Mesenteric fat pad (tissue), 1 donor: ENCODE results near the gene POU3F3. TPM values are rescaled to one million over a fixed set of nuclear protein-coding genes. Genes with fewer than 3 reads are reported as not detected.

ENCODE experiments used
- DNase-seq: peaks from one replicate; pipeline ENCODE4 v3.0.0-alpha.2; 2020; ENCODE audit warnings: low spot score
- total RNA-seq: library from RNA; stranded (reverse); fragmentation: NEBNext Ultra II Directional; extraction: Animal tissue kit (Norgen Biotek cat#: 25700); gene quantifications from one replicate; pipeline ENCODE4 v1.2.1, GENCODE V29; 2021
- donor health status: DM: yes; HTN: yes; CAD: no.

POU3F3 gene
- total RNA-seq, 1 donor from 2014 or later: not detected

DNA sequence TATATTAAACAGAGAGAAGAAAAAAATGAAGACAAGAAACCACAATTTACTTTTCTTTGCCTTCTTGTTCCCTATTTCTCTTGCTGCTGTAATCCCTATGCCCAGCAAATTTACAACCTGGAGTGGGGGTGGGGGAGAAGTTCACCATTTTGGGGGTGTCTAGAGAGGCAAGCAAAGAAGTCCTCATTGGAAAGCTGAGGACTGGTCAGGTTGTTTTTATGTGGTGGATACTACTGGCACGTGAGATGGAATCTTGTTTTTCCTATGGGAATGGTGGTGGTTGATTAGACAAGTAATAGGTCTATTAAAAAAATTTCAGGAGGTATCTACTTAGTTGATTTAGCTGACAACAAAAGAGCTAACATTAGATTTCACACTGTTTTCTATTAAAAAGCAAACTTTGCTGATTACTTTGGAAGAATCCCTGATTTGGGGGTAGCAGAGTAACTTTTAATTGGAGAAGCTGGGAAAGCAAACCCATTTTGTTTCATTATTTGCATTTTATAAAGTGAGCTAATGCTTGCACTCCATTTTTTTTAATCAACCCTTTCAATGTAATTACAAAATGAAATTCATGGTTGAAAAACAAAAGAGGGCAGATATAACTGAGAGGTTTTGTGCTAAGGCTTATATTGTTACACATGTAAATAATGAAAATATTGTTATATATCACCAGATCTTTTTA is 6.0 kb downstream of the POU3F3 start:
- DNase-seq: no peak

DNA sequence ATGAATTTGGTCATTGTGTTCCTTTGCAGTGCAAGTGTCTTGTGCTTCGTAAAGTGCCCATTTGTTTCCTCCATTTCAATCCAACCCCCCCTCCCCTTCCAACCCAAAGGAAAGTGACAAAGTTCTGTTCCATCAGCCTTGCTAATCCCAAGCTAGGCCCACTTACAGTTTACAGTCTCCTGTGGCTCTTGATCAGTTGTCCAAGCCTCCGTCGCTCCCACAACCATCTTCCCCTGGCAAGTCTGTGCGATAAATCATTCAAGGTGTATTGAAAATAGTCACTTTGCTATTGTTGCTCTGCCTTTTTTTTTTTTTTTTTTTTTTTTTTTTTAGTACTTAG is 6.5 kb downstream of the POU3F3 start:
- DNase-seq: no peak

DNA sequence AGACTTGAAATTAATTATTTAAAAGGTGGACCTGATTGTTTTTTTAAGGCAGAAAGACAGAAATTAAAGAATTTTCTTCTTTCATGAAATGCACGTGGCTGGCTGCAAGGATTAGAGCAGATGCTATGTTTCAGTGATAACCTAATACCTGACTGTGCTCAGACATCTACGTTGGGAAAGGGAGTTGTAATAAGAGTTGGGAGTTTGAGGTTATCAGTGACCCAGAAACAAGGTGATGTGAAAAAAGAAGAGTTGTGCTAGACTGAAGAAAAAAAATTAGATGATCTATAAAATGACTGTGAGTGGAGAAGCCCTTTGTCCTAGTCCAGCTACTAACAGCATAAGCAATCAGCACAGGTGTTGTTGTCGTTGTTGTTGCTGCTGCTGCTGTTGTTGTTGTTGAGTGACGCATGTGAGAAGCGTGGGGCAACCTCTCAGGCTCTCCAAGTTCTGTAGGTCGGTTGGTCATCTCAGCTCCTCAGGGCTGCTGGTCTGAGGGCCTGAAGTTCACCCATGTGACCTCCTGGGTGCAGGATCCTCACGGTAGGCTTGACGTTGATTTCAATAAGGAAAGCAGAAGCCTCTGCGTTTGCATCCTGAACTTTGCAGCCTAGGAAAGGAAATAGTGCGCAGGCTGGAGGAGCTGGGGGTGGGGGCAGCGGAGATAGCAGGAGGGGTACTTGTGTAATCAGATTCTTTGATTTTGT is 7.6 kb downstream of the POU3F3 start:
- DNase-seq: no peak

DNA sequence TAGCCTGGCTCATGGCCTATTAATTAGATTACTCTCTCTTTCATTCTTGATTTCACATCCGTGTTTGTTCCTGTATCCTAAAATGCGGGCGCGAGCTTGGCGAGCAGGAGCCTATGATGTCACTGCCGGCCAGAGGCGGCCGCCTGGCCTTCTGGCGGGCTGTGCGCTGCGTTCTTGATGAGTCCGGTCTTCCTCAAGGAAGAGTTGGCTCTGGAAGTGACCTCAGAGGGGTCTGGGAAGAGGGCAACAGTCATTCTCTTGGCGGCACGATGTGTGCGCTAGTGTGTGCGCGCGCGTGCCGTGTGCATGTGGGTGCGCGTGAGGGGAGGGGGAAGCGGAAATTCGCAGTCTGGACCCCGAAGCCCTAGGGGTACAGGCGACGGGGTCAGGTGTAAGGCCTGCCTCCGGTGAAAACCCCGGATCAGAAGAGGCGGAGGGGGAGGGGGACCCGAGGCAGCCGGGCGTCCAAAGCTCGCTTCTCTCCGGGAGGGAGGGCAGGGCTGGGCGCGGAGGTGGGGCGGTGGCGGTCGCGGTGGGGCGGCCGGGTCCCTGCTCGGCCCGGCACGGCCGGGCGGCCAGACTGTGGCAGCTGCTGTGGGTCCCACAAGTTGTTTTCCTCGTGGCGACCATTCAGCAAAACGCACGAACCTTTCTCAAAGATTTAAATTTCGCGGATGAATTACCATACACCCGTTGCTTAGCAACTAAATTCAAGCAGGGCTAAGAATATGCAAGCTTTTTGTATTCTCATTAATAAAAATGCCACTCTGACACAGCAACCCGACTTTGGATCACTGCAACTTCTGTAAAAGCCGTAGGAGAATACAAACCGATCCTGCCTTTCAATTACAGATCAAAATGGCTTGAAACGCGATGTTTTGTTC is 8.4 kb downstream of the POU3F3 start:
- no peak for DNase-seq

DNA sequence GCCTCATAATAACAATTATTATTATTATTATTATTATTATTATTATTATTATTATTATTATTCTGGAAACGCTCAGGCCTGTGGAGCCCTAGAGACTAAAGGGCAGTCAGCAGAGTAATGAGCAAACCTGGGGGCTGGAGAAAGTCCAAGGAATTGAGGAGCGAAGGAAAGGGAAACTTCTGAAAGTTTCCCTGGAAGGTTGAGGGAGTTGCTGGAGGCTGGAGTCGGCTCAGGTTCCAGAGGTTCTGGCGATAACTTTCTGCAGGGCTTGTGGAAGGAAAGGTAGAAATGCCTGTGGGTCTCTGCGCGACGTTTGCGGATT is 9.2 kb downstream of the POU3F3 start:
- no peak for DNase-seq

DNA sequence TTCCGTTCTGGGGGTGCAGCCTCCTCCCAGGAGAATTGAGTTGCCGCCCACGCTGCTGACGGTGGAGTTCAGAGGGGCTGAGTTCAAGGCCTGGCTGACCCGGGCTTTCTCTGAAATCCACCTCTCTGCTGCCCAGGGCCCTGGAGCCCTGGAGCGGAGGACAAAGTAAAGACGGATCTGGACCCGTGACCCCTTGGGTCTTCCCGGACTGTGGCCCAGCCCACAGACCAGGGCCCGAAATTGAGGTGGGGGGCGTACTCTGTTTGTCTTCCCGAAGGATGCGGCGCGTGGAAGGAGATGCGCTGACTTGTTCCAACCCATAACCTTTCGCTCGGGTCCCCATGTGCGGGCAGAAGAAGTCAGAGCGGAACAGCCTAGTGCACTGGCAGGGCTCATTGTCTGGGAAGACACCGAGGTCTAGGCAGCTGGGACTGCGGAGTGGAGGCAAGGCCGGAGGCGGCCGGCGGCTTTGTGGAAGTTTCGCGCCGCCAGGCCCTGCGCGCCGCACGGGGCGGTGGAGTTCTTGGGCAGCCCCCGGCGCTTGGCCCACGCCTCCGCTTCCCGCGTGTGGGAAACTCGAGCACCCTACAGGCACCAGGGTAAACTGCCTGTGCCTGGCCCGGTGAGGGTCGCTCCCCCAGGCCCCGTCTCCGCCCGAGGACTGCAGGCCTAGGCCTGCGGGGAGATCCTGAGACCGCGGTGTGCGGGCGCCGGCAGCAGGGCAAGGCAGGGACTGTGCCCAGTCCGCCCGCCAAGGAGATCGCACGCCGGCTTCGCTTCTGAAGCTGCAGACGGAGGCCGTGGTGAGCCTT is 9.8 kb downstream of the POU3F3 start:
- no peak for DNase-seq

DNA sequence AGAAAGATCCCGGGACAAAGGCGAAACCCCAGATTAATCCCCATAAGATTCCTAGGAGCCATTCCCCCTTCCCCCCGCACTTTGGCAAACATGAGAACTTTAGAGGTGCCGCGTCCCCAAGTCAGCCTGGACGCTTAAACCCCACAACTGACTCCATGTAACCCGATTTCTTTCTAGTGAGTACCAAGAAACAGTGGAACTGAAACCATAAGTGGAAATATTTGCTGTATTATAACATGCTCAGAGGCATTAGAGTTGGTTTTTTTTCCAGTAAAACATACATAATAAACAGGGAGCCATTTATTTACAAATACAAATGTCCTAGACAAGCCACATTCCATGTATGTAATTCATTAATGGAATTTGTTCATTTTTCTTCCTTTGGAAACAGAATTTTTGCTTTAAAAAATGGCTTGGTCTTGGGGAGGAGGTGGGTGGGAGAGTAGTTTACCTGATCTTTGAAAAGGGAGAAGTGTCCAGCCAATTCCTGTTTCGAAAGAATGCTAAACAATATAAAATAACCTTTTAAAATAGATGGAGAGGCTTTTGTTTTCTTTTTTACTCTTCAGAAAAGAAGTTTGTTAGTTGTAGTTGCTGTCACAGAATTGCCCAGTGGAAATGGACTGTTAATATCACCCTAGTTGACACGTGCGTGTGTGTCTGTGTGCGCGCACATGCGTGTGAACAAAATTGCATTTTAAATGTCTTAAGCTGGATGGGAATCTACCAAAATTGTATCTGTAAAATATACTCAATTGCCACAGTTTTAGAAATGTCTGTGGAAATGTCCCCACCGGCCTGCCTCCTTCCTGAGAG is 10.6 kb downstream of the POU3F3 start:
- DNase-seq: no peak

DNA sequence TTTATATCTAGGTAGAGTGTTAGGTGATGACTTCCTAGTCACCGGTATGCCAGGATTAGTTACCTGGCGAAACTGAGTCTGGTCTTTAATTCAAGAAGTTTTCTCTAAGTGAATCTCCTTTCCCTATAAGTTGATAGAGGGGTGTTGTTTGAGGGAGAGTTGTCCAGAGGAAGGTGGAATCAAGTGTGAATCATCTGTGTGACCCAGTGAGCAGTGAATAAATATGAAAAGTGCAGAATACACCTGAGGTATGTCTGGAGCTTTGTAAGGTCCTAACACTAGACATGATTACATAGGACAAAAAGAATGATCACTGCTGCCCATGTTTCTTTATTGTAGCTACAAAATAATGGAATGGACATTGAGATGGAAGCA is 11.2 kb downstream of the POU3F3 start:
- no peak for DNase-seq

DNA sequence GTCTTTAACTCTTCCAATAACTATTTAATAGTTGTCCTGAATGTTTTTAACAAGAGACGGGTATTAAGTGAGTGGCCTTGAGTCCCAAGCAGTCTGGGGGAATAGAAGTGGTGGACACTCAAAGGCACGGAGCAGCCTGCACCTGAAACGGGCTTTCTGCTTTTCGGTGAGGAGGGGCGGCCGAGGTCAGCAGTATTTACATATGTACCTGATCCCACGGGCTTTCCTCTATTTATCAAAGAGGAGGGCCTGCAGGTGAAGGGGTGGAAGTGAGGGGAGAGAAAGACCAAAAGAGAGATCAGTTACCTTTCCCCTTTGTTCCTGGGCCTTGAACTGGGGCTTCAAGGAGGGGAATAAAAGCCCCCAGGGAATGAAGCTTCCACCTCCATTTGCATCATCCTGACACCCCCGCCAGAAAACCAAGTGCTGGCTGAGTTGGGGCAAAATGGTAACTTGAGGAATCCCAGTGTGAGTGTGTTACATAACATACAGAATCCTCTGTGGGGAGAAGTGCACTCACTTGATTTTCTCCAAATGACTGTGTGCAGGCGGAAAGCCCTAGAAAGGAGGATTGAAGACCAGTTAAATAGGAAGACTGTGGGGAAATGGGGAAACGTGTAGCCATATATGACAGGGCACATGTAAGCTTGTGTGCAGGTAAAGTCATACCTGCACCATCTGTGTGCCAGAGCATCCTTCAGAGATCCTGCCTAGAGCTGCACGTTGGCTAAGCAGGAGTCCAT is 12.4 kb downstream of the POU3F3 start:
- DNase-seq: no peak

DNA sequence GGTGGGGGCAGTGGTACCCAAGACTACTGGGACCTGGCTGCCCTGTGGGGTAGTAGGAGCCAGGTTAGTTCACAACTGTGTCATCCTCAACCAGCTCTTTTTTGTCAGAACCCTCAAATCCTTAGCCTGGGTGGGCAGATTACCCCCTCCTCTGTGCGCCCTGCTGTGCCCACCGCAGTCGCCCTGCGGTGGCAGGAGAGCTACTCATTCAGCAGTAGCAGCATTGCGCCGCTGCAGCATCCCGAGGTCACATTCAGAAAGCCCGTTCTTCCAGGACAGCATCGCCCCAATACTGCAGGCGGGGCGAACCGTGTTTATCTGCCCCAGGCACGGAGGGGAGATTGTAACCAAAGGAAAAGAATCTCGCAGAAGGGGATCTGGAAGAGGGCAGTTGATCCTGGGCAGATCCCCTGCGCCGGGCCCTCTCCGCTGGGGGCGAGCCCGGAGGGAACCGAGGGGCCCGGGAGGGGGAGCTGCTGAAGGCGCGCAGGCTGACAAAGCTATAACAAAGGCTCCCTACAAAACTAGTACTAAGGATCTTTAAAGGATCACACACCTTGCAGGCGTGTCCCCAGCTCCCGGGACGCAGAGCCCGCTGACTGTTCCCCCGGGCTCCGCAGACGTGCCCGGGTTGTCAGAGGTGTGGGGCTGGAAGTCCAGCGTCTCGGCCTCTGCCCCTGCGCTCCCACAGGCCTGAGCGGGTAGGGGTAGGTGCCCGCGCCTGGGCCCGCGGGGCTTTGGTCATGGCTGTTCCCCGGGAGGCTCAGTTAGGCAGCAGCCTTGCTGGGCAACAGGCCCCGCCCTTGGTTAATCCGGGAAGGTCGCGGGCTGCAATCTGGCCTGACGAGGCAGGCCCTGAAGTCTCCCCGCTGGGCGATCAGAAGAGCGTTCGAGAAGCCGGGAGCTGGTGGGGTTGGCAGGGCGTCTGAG is 13.2 kb downstream of the POU3F3 start:
- DNase-seq: no peak

DNA sequence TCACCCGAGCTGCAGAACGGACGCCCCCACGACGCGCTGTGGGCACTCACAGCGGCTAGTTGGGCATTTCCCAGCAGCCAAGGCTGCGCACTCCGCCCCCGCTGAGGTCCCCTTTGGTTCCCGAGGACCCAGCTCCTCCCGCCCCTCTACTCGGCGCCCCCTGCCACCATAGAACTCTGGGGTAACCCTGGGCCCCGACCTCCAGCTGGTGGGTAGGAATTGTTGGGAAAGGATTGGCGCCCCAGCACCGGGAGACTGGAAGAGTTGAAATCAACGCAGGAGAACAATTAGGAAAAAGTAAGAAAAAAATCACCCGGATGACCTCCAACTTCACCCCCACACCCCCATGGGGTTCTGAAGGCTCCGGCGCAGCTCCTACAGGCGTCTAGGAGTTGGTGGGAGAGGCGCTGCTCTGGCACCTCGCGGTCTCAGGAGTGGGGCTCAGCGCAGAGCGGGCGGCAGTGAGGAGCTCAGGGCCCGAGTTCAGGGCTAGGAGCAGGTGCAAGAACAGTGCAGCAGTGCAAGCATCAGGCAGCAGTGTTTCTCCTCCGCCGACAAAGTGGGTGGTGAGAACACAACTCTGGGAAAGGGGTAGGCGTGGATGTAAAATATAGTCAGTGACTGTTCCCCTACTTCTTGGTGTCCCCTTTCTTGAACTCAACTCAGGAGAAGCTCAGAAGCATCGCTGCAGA is 14.0 kb downstream of the POU3F3 start:
- DNase-seq: no peak

DNA sequence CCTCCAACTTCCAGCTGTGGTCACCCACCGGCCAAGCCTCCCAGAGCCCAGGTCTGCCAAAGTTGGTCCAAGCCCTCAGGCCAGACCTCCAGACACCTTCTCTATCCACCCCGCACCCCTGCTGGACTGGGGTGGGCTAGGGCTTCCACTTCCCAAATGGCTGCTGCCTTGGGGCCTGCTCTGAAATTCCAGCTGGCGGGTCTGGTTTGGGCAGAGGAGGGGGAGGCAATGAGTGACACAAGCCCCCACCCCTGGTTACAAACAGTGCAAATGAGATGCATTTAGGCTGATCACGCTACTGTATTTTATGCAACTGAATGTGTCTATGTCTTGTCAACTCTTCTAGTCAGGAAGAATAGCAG is 14.6 kb downstream of the POU3F3 start:
- no peak for DNase-seq

DNA sequence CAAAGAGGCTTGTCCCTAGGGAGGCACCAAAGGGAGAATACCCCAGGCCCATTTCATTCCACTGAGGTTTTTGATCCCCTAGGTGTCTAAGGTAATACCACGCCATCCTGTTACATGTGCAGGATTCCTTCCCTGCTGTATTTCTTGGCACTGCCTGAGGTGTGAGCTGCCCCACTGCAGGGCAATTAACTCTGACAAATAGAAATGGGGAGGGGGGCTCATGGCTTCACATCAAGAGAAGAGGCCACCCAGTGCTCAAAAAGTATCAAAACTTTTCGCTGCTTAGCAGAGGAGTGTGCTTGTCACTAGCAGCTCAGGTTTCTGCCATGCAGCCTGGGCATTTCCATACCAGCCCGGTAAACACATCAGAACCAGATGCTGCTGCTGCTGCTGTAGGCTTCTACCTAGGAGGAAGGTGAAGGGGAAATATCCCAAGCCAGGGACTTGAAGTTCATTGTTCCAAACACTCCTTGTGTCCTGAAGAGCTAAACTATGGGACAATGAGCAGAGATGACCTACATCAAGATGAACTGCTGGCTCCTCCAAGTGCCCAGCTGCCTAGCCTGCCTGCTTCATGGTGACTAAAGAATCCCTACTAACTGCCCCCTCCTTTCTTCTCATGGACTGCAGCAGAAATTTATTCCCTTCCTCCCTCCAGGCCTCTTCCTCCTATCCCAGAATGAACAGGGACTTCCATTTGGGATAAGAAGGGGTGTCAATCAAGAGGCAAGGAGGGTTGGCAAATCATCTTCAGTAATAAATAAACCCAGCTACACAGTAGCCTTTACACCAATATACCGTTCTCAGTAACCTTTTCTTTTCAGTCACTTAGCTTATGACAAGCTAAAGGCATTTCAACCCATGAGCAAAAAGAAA is 16.4 kb downstream of the POU3F3 start:
- DNase-seq: no peak

DNA sequence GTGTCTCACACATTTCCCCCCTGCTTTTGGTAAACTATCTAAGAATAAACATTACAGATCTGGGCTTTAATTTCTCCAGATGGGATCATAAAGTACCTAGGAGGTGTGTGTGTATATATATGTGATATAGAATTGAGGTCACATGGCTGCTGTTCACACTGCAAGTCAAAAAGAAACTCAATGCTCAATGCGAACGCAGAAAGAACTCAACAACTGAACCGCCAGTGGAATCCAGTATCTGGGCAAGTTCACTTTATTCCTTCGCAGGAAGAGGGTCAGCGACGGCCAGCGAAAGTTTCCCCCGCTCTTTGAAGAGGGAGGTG is 17.7 kb downstream of the POU3F3 start:
- DNase-seq: no peak

DNA sequence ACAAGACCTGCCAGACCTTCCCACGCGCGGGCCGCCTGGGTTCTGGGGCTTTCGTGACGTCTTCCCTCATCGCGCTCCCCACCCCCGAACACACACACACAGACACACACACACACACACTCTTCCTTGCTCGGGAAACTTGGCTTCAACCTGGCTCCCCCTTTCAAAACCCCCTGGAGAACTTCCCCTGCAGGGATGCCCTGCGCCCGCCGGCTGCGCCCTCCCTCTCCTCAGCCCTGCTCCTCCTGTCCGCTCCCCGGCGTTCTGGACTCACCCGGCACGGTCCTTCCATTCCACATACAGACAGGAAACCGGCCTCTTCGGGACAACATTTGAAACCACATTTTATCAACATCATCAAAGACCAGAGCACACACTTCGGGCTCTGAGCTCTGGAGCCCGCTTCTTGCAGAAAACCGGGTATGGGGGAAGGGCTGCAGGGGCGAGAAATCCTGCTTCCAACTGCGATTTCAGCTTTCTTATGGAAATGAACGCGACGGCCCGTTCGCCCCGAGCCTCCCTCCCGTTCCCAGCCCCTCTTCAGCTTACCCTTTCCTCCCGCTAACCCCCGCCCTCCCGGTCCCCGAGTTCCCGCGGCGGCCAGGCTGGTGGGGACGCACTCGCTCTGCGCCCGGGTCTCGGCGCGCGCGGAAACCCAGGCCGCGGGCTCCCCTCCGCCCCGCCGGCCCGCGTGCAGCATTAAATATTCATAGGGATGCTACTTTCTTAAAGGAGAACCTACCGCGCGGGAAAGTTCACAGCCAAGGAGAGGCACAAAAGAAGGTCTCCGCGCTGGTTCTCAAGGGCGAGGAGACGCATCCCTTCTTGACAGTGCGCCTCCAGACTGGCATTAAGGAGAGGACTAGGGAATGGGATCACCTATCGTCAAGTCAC is 18.3 kb downstream of the POU3F3 start:
- no peak for DNase-seq

DNA sequence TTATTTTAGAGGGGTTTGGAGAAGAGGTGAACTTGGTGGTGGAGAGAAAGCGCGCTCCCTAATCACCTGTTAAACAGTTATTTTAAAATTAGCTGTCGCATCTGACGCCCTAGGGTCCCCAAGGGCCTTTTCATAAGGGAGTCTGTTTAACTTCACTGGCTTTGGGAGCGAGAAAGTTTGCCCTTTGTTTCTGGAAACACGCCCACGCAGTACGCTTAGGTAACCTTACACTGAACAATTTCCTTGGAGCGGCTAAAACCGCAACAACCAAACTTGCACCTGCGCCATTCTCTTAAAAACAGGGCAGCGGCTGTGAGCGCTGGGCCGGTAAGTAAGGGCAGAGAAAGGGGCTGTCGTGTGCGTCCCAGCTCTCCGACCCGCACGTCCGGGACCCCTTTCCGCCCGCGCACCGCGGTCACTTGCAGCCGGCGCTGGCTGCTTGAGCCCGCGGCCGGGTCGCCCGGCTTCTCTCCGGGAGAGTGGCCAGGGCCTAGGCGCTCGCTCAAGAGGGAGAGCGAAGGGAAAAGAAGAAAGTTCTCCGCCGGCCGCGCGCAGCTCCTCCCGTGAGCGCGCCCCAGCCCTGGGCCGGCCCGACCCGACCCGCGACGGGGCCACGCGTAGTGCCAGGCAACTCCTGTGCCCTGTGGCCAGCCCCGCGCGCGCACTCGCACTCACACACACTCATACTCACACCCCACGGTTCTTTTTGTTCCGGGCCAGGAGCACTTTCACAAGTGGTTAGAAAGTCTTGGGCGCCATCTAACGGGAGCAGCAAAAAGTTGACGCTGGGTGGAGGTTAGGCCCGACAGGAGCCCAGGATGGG is 19.2 kb downstream of the POU3F3 start:
- no peak for DNase-seq
